ENCODE measurements around the gene GIPC3.
"Not testable (repeated sequence)": the region's sequence is repeated elsewhere in the genome, so short reads cannot be mapped to it uniquely, and the experiment has no call there.

The GIPC3 gene

DNA sequence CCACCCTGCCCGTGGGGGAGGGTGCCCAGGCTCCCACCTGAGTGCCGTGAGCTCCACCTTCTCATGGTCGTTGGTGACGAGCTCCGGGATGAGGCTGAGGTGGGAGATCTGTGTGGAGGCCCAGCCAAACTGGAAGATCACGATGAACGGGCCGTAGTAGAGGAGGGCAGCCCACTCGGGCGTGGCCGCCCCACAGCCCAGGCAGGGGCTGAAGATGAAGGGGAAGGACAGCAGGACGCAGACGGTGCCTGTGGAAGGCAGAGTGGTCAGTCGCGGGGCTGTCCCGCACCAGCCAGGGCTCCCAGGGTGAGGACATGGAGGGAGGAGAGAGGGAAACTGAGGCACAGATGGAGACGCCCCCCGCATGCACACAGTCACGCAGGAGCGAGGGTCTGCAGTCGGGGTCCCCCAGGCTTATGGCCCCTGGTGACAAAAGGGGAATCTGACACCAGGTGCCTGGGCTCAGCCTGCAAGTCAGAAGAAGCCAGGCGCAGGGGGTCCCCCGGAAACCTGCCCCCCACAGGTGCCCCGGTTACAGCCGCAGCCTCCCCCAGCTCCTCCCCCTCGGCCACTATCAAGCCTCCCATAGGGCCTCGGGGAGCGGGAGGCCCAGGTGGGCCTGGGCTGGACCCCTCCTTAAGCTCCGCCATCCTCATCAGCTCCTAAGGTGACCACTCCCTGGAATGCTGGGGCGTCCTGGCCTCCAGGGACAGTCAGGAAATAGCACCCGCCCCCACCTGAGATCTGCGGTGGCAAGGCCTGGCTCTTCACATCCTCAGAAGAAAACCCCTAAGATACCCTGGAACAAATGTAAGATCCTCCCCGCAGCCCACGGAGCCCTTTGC lies 34.1 kb upstream of the GIPC3 start:
- no peak for DNase-seq

DNA sequence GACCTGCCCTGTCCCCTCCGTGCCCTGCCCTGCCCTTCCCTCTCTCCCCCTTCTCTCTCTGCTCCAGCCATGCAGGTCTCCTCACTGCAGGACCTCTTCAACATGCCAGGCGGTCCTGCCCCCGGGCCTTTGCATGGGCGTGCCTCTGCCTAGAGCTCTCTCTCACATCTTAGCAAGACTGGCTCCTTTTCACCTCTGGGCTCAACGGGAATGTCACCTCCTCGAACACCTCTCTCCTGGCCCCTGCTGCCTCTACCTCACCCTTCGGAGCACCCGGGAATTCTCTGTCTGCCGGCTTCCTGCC lies 33.5 kb upstream of the GIPC3 start:
- no peak for DNase-seq

DNA sequence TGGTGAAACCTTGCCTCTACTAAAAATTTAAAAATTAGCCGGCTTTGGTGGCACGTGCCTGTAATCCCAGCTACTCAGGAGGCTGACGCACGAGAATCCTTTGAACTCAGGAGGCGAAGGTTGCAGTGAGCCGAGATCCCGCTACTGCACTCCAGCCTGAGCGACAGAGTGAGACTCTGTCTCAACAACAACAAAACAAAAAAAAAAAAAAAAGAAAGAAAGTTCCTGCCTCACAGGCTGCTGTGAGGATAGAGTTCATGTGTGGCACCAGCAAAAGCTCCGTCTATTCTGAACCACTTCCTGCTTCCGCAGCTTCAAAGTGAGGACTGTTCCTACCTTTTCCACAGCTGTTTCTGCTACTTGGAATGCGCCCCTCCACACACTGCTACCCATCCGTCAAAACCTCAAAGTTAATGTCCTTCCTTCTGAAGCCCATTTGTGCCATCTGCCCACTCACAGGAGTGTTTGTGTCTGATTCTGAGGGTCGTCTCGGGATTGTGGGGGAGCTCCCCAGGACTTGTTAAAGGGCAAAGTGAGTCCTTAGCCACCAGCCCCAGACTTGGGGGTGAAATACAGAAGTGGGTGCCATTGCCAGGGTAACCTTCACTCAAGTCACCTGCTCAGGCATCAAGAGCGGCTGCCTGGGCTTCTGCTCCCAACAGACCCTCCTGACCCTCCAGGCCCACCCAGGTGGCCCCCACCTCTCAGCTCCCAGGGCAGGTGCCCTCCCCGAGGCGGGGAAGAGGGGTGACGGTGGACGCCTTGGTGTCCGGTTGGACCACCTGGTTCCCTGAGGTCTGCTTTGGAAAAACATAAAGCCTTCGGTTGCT lies 30.8 kb upstream of the GIPC3 start:
- DNase-seq, result no peak

DNA sequence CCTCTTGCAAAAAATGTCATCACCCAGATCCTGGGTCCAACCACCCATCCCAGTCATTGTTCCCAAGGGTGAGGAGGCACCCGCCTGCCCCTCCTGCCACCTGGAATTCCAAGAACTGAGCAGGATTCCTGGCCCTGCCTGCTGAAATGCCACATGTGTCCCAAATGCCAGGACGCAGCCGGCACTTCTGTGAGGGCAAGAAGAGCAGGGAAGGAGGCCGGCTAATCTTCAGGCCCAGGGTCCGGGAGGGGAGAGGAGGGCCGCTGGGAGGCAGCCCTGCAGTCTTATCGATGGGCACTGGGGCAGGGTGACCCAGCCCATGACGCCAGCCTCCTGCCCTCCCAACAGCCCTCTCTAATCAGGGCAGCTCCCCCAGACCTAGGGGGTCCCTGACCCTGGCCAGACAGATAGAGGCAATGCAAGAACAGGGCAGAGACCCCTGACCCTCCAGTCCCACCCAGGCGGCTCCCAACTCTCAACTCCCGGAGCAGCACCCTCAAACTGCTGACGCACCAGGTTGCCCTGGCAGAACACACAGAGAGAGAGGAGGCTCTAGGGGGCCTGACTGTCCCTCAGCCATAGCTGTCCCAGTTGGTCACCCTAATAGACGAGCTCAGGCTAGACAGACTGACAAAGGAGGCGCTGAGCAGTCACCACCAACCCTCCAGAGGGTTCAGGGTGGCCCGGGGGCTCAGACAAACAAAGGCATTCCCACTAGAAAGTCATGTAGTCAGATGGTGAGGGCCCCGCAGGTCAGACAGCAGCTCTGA lies 29.4 kb upstream of the GIPC3 start:
- no peak for DNase-seq

DNA sequence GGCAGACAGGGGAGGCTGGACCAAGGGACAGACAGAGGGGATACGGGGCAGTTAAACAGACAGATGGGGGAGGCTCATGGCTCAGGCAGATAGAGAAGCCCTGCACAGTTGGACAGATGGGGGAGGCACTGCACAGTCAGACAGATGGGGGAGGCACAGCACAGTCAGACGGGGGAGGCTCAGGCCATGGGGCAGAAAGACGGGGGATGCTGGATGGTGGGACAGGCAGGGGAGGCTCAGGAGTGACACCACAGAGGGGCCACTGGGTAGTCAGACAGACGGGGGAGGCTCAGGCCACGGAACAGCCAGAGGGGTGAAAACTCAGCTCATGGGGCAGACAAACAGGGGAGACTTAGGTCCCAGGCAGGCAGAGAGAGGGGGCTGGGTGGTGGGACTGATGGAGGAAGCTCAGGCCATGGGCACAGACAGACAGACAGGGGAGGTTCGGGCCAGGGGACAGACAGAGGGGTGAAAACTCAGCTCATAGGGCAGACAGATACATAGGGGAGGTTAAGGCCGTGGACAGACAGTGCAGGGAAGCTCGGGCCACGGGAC lies 28.8 kb upstream of the GIPC3 start:
- no peak for DNase-seq

DNA sequence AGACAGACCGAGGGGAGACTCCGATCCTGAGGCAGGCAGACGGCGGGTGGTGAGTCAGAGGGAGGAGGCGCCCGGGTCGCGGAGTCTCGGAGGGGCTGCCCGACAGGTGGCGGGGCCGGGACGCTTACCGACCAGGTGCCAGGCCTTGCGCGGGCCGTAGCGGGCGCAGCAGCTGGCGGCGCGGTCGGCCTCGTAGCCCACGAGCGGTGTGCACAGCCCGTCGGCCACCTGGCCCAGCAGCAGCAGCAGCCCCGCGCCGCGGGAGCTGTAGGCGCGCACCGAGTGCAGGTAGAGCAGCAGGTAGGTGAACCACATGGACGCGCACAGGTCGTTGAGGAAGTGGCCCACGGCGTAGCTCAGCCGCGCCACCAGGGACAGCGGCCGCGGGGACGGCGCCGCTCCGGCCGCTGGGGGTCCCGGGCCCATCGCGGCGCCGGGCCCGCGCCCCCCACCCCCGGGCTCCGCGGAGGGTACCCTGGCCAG lies 28.3 kb upstream of the GIPC3 start:
- no peak for DNase-seq

DNA sequence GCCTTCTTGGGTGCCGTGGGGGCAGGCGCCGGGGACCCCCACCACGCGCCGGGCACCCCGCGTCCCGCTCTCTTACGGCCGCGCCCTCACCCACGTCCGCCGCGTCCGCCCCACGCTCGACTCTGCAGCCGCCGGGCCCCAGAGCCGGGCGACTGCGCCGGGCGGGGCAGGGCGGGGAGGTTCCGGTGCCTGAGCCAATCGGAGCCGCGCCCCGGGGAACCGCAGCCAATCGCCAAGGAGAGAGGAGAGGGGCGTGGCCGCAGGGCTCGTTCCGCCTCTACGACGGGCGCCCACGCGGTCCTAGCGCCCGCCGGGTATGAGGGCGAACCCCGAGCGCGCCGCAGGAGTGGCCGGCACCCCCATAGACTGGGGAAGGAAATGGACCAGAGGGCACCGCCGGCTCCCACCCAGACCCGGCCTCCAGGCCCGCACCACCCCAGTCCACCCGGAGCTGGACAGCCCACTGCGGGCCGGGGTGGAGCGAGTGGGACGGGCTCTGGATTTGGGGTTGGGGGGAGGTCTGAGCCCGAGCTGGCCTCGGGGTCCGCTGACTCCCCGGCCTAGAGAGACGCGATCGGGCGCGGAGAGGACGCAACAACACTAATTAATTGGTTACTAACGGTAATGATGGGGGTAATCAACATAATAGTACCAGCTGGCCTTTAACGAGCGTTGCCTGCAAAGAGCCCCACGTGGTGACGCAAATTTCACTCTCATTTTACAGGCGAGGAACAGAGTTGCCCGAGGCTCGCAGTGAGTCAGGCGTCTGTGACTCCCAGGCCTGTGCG lies 27.6 kb upstream of the GIPC3 start, which contains the start of gene MFSD12:
TSS of gene MFSD12 (minus strand) at position 126 of the 788 bp plus-strand sequence. CDS start 183 bp downstream, outside the sequence.
- peak; percentile 92 for DNase-seq

DNA sequence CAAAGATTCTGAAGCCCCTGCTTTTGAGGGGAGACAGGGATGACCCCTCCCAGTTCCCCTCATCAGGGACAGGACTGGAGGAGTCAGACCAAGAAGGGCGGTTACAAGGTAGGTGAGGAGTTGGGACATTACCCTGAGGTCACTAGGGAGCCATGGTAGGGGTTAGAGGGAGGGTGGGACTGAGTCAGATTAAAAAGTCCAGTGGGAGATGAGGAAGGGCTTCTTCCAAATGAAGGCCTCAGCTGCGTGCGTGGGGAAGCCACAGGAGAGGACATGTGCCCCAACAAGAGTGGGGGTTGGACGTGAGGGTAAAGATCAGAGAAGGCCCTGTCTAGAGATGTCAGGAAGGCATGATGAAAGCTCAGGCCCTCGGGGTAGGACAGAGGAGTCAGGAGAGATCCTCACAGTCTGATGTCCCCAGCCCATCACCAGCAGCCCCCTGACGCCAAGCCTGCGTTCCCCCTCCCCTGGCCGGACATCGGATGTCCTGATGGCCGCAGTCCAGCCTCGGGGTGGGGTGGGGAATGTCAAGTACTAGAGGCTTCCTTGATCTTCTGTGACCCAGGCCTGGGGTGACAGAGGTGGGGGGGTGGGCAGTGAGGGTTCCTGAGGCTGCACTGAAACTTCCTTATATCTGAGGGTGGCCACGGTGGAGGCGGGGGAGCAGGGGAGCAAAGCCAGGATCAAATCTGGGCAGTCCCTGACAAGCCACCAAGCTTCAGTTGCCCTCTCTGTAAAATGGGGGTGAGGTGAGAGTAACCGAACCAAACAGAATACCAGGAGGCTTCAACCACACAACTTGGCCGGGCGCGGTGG lies 21.4 kb upstream of the GIPC3 start:
- no peak for DNase-seq

DNA sequence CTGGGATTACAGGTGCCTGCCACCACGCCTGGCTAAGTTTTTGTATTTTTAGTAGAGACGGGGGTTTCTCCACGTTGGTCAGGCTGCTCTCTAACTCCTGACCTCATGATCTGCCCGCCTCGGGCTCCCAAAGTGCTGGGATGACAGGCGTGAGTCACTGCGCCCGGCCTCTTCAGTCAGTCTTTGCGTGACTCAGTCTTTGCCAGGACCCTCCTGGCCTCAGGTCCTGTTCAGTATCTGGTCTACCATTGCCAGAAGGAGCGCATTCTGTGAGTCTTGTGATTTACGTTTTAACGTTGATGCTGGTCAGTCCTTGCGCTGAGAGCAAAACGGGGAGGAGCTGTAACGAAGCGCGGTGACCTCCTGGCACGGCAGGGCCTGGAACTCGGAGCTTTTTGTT lies 20.1 kb upstream of the GIPC3 start:
- no peak for DNase-seq

DNA sequence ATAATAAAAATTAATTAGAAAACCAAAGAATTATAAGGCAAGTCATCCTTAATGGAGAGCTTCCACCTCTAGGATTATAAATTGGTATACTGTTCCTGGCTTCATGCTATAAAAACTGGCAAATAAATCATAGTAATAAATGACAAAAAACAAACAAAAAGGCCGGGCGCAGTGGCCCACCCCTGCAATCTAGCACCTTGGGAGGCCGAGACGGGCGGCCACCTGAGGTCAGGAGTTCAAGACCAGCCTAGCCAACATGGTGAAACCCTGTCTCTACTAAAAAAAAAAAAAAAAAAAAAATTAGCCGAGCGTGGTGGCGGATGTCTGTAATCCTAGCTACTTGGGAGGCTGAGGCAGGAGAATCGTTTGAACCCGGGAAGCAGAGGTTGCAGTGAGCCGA lies 15.2 kb upstream of the GIPC3 start:
- DNase-seq, result not testable (repeated sequence)

DNA sequence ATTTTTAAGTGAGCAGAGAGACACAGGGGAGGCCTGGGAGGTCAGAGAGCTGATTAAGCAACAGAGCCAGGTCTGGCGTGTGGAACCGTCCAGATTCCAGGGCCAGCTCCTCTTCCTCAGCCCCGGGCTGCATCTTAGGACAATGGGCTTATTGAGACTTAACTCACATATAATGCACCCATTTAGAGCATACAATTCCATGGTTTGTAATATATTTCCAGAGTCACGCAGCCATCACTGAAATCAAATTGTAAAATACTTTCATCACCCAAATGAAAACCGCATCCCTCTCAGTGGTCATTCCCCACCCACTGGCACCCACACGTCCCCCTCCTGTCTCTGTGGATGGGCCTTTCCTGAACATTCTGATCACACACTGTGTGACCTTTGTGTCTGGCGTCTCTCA lies 14.7 kb upstream of the GIPC3 start:
- no peak for DNase-seq

DNA sequence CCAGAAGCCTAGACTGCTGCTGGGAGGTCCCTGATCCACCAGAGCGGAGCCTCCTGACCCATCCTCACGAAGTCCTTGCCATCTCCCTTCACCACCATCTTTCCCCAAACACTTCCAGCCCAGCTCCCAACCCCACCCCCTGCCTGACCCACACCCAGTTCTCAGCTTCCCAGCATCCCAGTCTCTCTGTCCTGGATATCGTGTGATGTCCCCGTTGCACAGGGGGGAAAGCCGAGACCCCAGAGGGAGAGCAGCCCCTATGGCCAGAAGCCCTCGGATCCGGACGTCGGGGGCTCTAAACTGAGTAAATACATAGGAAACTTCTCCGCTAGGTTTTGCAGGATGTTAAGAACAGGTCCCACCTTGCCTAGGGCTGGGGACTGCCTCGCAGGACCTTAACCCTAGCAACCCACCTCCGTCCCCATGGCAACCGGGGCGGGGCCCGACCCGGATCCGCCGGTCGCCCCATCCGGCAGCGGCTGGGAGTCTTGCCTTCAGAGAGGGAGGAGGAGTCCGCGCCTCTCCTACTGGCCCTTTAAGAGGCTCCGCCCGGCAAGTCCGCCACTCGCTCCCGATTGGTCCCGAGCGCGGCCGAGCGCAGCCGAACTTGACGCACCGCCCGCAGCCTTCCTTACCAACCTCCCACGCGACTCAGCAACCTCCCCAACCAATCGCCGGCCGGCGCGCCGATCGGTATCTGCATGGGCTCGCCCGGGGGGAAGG lies 13.0 kb upstream of the GIPC3 start:
- peak; percentile 99 for DNase-seq

DNA sequence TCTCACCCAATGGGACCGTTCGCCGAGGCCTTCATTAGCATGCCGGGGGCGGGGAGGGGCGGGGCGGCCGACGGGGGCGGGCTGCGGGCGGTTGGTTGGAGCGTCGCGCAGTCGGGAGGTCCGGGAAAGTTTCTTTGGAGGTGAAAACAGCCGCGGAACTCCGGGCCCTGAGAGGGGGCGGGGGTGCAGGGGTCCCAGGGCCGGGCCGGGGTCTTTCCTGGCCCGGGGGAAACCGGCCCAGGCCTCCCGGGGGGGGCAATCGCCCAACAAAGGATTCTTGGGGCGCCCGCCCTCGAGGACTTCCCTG lies 12.5 kb upstream of the GIPC3 start, which contains the start of gene HMG20B:
TSS of gene HMG20B (plus strand) at position 90 of the 307 bp plus-strand sequence. CDS start 366 bp downstream, outside the sequence.
- DNase-seq, result no peak

DNA sequence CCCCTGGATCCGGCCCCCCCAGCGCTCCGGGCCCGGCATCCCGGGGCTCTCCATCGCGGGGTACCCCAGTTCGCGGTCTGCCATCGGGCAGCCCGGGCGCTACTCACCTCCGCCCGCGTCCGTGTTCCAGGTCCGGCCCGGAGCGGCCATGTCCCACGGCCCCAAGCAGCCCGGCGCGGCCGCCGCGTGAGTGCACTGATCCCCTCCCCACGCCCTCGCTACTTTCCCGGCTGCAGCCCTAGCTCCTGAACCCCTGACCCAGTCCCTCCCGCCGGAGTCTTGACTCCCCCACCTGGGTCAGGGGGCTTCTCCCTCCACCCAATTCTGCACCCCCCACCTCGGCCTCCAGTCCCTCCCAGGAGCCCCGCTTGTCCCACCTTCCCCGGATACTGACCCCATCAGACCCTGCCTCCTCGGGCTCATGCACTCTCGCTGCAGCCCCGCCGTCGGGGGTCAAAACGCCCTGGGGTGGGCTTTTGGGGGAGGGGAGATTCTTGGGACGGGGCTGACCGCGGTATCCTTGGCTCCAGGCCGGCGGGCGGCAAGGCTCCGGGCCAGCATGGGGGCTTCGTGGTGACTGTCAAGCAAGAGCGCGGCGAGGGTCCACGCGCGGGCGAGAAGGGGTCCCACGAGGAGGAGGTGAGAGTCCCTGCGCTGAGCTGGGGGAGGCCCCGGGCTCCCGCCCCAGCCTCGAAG lies 12.0 kb upstream of the GIPC3 start:
- no peak for DNase-seq

DNA sequence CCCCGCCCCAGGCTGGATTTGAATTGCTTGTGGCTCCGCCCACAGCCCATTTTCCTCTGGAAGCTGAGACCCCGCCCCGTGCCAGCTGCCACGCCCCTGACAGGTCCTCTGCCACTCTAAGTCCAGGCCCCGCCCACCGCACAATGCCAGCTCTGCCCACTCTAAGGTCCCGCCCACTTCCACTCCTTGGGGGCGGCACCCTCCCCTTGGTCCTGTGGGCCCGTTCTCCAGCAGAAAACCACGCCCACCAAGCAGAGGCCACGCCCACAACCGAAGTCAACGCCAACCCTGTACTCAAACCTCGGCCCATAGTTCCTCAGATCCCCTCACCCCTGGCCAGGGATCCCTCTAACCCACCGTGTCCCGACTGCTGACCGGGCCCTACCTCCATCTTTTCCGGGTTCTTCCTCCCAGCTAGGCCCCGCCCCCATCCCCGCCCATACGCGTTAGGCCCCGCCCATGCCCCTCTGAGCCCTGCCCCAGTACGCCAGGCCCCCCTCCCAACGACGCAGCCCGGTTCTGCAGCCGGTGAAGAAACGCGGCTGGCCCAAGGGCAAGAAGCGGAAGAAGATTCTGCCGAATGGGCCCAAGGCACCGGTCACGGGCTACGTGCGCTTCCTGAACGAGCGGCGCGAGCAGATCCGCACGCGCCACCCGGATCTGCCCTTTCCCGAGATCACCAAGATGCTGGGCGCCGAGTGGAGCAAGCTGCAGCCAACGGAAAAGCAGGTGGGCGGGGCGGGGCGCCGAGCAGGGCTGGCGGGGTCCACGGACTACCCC lies 11.2 kb upstream of the GIPC3 start:
- peak; percentile 64 for DNase-seq

DNA sequence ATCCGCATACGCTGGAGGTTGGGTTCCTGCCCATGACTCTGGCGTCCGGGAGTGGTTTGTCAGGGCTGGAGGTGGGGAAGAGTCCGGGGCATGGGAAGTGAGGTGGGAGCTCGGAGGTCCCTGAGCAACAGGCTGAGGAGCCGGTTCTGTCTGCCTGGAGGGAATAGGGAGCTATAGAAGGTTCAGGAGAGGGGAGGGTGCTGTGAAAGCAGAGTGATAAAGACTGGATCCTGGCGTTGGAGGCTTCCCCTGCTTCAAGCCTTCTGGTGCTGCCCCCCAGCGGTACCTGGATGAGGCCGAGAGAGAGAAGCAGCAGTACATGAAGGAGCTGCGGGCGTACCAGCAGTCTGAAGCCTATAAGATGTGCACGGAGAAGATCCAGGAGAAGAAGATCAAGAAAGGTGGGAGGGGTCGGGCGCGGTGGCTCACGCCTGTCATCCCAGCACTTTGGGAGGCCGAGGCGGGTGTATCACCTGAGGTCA lies 10.0 kb upstream of the GIPC3 start:
- DNase-seq, result peak; percentile 20

DNA sequence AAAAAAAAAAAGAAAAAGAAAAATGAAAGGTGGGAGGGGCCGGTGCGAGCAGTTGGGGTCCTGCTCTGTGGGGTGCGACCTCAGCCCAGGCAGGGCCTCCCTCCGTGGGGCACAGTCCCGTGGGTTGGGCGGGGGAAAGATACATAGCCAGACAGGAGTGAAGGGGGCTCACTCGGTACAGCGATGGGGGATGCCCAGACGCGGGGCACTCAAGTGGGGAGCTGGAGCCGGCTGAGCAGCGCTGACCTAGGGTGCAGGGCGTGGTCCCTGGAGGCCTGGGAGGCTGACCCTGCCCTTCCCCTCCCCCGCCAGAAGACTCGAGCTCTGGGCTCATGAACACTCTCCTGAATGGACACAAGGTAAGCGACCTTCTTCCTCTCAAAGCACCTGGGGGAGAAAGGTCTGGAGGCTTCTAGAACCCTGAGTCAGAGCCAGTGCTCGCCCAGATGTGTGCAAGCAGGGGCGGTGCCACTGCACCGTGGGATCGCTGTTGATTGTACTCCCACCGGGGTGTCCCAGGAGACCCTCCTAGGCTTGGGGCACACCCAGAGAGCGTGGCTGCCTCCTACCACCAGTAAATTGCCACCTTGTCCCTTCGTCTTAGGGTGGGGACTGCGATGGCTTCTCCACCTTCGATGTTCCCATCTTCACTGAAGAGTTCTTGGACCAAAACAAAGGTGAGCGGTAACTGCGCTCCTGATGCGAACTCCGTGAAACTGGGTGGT lies 9.2 kb upstream of the GIPC3 start:
- DNase-seq, result no peak
